ENCODE measurements around the gene ORAI3. TPM values are rescaled to one million over a fixed set of nuclear protein-coding genes. Genes with fewer than 3 reads are reported as not detected.

The ORAI3 gene
- 19.5 TPM for total RNA-seq
- long read RNA-seq, transcript ORAI3-201 (2 exons, 2,206 nt): major isoform, 66 of 70 reads
- long read RNA-seq, partial matches to known transcripts: 0 of 70 reads
- long read RNA-seq, other reads (novel, unspliced or antisense): 4 of 70 reads

- Histone ChIP-seq H3K36me3 (no peaks in the 10 kb centered on the region), H3K4me3 (peak within 1 kb of the TSS; percentile 81), H3K27ac (peak within 1 kb of the TSS; percentile 85), H3K4me1 (peaks cover 27% of the 10 kb centered on the region), H3K9me3 (no peaks in the 10 kb centered on the region), H3K27me3 (no peaks in the 10 kb centered on the region)
- DNase-seq: peak; percentile 91
- no peak for TF ChIP-seq CTCF (IDR thresholded peaks at IDR 0.05)
- intact Hi-C loops (cut with DNase I): no loop called here
- peak; percentile 79 for ATAC-seq
These were observed at the start of gene ORAI3 for GRCh38 chr16:30948667-30949649. Gene ORAI3 (plus strand): TSS chr16:30949068. CDS start chr16:30949290, 222 bp downstream.

- no peak overlapping the region for H3K4me3 ChIP-seq
- no peak for DNase-seq
- H3K4me1 ChIP-seq: peaks cover 42% of the 10 kb centered on the region
- no peak overlapping the region for H3K27ac ChIP-seq
- no peaks in the 10 kb centered on the region for H3K27me3 ChIP-seq
- intact Hi-C loops (cut with DNase I): no loop called here
- H3K36me3 ChIP-seq: no peaks in the 10 kb centered on the region
- no peak for ATAC-seq
- no peaks in the 10 kb centered on the region for H3K9me3 ChIP-seq
- no peak for TF ChIP-seq CTCF (IDR thresholded peaks at IDR 0.05)
These were observed 49.1 kb upstream of the ORAI3 start for GRCh38 chr16:30899794-30900193.

GRCh38 chr16:30900588-30900987, 48.3 kb upstream of the ORAI3 start:
- ATAC-seq: no peak
- intact Hi-C loops (cut with DNase I): no loop called here
- H3K4me1 ChIP-seq: peaks cover 34% of the 10 kb centered on the region

DNA sequence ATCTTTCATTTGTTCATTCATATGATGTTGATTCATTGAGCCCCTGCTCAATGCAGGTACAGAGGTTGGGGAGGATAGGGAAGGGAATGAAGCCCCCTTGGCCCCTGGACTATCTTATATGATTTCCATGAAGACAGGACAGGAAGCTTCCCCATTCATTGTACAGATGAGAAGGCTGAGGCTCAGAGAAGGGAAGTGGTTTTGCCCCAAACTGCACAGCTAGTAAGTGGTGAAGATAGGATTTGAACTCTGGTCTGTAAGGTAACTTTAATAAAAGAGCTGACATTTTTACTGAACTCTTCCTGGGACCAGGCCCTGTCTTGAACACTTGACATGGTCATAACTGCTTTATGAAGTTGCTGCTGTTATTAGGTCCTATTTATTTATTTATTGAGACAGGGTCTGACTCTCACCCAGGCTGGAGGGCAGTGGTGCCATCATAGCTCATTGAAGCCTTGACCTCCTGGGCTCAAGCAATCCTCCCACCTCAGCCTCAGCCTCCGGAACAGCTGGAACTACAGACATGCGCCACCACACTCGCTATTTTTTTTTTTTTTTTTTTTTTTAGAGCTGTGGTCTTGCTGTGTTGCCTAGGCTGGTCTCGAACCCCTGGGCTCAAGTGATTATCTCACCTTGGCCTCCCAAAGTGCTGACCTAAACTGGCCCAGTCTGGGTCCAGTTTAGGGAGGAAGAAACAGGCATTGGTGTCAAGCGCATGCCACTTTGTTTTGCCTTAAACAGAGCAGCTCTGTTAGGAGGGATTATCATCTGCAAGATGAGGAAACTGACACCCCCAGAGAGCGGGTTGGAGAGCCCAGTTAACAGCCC, 47.5 kb upstream of the ORAI3 start:
- no peak for DNase-seq
- Histone ChIP-seq H3K4me1 (peaks cover 27% of the 10 kb centered on the region), H3K9me3 (no peaks in the 10 kb centered on the region), H3K4me3 (peak overlapping the region; percentile 52), H3K27me3 (no peaks in the 10 kb centered on the region), H3K36me3 (no peaks in the 10 kb centered on the region), H3K27ac (peak overlapping the region; percentile 81)
- TF ChIP-seq CTCF (IDR thresholded peaks at IDR 0.05): no peak
- intact Hi-C loops (cut with DNase I): no loop called here
- ATAC-seq: no peak

More at GRCh38 chr16:30900588-30900987, 48.3 kb upstream of the ORAI3 start:
- DNase-seq: no peak
- Histone ChIP-seq H3K27ac (no peak overlapping the region), H3K4me3 (no peak overlapping the region), H3K36me3 (no peaks in the 10 kb centered on the region), H3K27me3 (no peaks in the 10 kb centered on the region), H3K9me3 (no peaks in the 10 kb centered on the region)
- no peak for TF ChIP-seq CTCF (IDR thresholded peaks at IDR 0.05)

Measured in upper lobe of right lung (tissue), 1 donor.